HG03432 (cell line): Measurements from ENCODE around the gene MBTPS1.
A peak's percentile ranks its signal among the peaks of the same experiment; 100 is the strongest.

ENCODE experiments used
- ATAC-seq: cut with Tn5 transposase; IDR thresholded peaks from one replicate; pipeline ENCODE4 v1.9.1; 2021; ENCODE audit warnings: mild to moderate bottlenecking, moderate library complexity; ENCODE audit not compliant: unreplicated experiment

The MBTPS1 gene

GRCh38 chr16:84105301-84105815, 11.4 kb downstream of the MBTPS1 start:
- ATAC-seq, result no peak

GRCh38 chr16:84104231-84104630, 12.5 kb downstream of the MBTPS1 start:
- ATAC-seq, result no peak

GRCh38 chr16:84103678-84104077, 13.1 kb downstream of the MBTPS1 start:
- no peak for ATAC-seq

GRCh38 chr16:84098939-84099338, 17.8 kb downstream of the MBTPS1 start:
- no peak for ATAC-seq

GRCh38 chr16:84096447-84097005, 20.2 kb downstream of the MBTPS1 start:
- ATAC-seq, result no peak

- ATAC-seq, result no peak
Measured at GRCh38 chr16:84095466-84095865, 21.3 kb downstream of the MBTPS1 start.

- ATAC-seq, result no peak
Measured at GRCh38 chr16:84093879-84094270, 22.9 kb downstream of the MBTPS1 start.

GRCh38 chr16:84093120-84093878, 23.4 kb downstream of the MBTPS1 start:
- ATAC-seq, result no peak

- no peak for ATAC-seq
Measured at GRCh38 chr16:84091460-84091859, 25.3 kb downstream of the MBTPS1 start.

GRCh38 chr16:84090211-84090610, 26.5 kb downstream of the MBTPS1 start:
- no peak for ATAC-seq

- ATAC-seq, result peak; percentile 87
Measured at GRCh38 chr16:84088695-84089395, 27.9 kb downstream of the MBTPS1 start.

- ATAC-seq, result no peak
Measured at GRCh38 chr16:84087466-84088151, 29.1 kb downstream of the MBTPS1 start.

GRCh38 chr16:84087001-84087400, 29.7 kb downstream of the MBTPS1 start:
- ATAC-seq, result no peak

- ATAC-seq, result no peak
Measured at GRCh38 chr16:84086341-84086740, 30.4 kb downstream of the MBTPS1 start.

- ATAC-seq, result no peak
Measured at GRCh38 chr16:84085773-84086172, 31.0 kb downstream of the MBTPS1 start.

- no peak for ATAC-seq
Measured at GRCh38 chr16:84085271-84085667, 31.5 kb downstream of the MBTPS1 start.

- peak; percentile 54 for ATAC-seq
Measured at GRCh38 chr16:84084570-84085270, 32.0 kb downstream of the MBTPS1 start.

GRCh38 chr16:84082835-84083569, 33.7 kb downstream of the MBTPS1 start:
- ATAC-seq, result no peak

- ATAC-seq, result no peak
Measured at GRCh38 chr16:84082110-84082509, 34.6 kb downstream of the MBTPS1 start.

GRCh38 chr16:84081446-84081989, 35.2 kb downstream of the MBTPS1 start:
- no peak for ATAC-seq
